Measurements from ENCODE around the gene KCNJ12.

KCNJ12 gene

GRCh38 chr17:21458054-21458453, 81.9 kb downstream of the KCNJ12 start:
- H3K4me3 ChIP-seq (ENCODE audit: low read length): no peak overlapping the region
- TF ChIP-seq, protein P1, sequence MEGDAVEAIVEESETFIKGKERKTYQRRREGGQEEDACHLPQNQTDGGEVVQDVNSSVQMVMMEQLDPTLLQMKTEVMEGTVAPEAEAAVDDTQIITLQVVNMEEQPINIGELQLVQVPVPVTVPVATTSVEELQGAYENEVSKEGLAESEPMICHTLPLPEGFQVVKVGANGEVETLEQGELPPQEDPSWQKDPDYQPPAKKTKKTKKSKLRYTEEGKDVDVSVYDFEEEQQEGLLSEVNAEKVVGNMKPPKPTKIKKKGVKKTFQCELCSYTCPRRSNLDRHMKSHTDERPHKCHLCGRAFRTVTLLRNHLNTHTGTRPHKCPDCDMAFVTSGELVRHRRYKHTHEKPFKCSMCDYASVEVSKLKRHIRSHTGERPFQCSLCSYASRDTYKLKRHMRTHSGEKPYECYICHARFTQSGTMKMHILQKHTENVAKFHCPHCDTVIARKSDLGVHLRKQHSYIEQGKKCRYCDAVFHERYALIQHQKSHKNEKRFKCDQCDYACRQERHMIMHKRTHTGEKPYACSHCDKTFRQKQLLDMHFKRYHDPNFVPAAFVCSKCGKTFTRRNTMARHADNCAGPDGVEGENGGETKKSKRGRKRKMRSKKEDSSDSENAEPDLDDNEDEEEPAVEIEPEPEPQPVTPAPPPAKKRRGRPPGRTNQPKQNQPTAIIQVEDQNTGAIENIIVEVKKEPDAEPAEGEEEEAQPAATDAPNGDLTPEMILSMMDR (IDR thresholded peaks at IDR 0.05; ENCODE audit: insufficient read depth, low read depth, low read length, missing control alignments): no peak
- no peak for DNase-seq (ENCODE audit: low read depth)

DNA sequence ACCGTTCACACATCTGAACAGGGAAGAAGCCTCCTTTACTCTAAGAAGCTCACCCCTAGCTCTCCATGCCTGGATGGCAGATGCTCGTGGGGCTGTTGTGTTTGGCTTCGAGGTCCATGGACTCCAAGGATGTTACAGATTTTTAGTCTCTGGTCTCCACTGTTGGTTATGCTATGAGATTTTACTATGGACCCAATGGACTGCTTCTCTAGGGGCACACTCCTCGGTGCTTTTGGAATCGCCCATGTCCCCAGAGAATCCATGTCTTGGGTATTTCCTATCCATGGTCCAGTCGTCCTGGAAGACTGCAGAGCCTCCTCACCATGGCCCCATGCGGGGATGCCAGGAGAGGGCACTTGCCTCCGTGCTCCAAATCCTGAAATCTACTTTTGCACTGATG, 83.4 kb downstream of the KCNJ12 start:
- TF ChIP-seq, protein P1 (IDR thresholded peaks at IDR 0.05; ENCODE audit: insufficient read depth, low read depth, low read length, missing control alignments): no peak
- no peak for DNase-seq (ENCODE audit: low read depth)
- no peak overlapping the region for H3K4me3 ChIP-seq (ENCODE audit: low read length)

GRCh38 chr17:21460358-21460757, 84.2 kb downstream of the KCNJ12 start:
- DNase-seq (ENCODE audit: low read depth): no peak
- no peak overlapping the region for H3K4me3 ChIP-seq (ENCODE audit: low read length)
- TF ChIP-seq, protein P1 (IDR thresholded peaks at IDR 0.05; ENCODE audit: insufficient read depth, low read depth, low read length, missing control alignments): no peak

DNA sequence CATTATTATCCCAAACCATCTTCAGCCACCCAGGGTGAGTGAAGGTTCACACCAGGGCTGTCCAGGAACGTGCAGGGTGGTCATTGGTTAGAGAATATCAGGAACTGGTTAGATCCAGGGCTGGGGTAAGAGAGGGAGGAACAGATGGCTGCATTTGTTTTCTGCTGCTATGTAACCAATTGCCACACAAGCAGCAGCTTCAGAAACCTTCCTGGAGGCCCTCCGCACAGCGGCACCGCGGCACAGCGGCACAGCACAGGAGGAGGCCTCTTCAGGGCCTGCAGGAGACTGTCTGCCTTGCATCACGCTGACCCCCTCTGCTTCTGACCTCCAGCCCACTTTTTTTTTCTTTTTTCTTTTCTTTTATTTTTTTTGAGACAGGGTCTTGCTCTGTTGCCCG, 86.1 kb downstream of the KCNJ12 start:
- no peak for DNase-seq (ENCODE audit: low read depth)
- H3K4me3 ChIP-seq (ENCODE audit: low read length): no peak overlapping the region
- TF ChIP-seq, protein P1 (IDR thresholded peaks at IDR 0.05; ENCODE audit: insufficient read depth, low read depth, low read length, missing control alignments): no peak

GRCh38 chr17:21463204-21463661, 87.1 kb downstream of the KCNJ12 start:
- TF ChIP-seq, protein P1 (IDR thresholded peaks at IDR 0.05; ENCODE audit: insufficient read depth, low read depth, low read length, missing control alignments): no peak
- no peak for DNase-seq (ENCODE audit: low read depth)
- no peak overlapping the region for H3K4me3 ChIP-seq (ENCODE audit: low read length)

- H3K4me3 ChIP-seq (ENCODE audit: low read length): no peak overlapping the region
- TF ChIP-seq, protein P1 (IDR thresholded peaks at IDR 0.05; ENCODE audit: insufficient read depth, low read depth, low read length, missing control alignments): no peak
- DNase-seq (ENCODE audit: low read depth): peak; percentile 5
These were observed 87.7 kb downstream of the KCNJ12 start for GRCh38 chr17:21463779-21464407.

DNA sequence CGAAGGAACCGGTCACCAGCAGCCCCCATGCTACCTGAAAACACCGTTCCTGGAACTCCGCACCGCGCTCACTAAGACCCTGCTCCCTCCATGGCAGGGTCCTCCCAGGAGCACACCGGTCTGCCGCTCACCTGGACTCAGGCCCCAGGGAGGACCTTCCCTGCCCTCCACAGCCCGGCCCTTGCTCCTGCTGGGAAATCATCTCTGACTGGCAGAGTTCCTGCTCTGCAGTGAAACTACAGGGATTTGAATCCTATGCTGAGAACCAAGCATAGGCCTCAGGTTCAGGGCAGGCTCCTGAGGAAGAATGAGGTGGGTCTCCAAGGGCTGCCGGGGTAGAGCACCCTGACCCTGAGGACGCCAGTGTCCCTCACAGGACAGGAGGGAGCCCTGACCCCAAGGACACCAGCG, 88.5 kb downstream of the KCNJ12 start:
- no peak for DNase-seq (ENCODE audit: low read depth)

More for the DNA sequence above, 88.5 kb downstream of the KCNJ12 start:
- TF ChIP-seq, protein P1 (IDR thresholded peaks at IDR 0.05; ENCODE audit: insufficient read depth, low read depth, low read length, missing control alignments): no peak
- H3K4me3 ChIP-seq (ENCODE audit: low read length): no peak overlapping the region

All from epithelial cell of esophagus (primary cell).